Right renal cortex interstitium (tissue), 3 donors: ENCODE results near the gene CPLX4. TPM values are rescaled to one million over a fixed set of nuclear protein-coding genes. Genes with fewer than 3 reads are reported as not detected.

Source experiments
- DNase-seq, 3 donors: peaks; one replicate each; pipeline ENCODE4 v3.0.0-alpha.2; 2013; ENCODE audit warnings: low read depth in 3 of 3, low spot score in 2 of 3
- polyA plus RNA-seq, 3 donors: library from polyadenylated mRNA; unstranded; fragments of 120-200 nt; gene quantifications; one replicate each; pipeline ENCODE4 v1.2.1, GENCODE V29; 2013; ENCODE audit not compliant: insufficient read length in 3 of 3

The CPLX4 gene
- polyA plus RNA-seq, 3 donors, result 0.11 to 0.22 (median 0.18) TPM

- DNase-seq, result peak; percentile 31 to 50 (median 49)
Measured at GRCh38 chr18:59308248-59308937, 10.1 kb downstream of the CPLX4 start.

DNA sequence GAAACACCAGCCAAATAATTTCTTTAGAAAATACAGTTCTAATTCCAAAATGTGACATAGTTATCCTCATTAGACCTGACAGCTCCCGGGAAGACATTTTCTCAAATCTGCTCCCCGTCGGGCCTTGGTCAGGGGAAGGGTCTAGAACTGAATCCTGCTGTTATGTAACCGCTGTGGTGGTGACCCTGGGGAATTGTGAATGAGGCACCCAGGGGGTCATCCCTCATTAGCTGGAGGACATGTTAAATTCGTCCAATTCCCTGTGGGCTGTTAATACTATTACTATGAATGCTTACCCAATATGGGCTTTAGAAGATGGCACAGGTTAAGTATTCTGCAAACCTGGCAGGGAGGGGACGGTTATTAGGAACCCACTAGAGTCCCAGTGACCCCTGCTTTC, 11.8 kb downstream of the CPLX4 start:
- no peak for DNase-seq

- DNase-seq, result no peak
Measured at GRCh38 chr18:59305295-59305694, 13.2 kb downstream of the CPLX4 start.

DNA sequence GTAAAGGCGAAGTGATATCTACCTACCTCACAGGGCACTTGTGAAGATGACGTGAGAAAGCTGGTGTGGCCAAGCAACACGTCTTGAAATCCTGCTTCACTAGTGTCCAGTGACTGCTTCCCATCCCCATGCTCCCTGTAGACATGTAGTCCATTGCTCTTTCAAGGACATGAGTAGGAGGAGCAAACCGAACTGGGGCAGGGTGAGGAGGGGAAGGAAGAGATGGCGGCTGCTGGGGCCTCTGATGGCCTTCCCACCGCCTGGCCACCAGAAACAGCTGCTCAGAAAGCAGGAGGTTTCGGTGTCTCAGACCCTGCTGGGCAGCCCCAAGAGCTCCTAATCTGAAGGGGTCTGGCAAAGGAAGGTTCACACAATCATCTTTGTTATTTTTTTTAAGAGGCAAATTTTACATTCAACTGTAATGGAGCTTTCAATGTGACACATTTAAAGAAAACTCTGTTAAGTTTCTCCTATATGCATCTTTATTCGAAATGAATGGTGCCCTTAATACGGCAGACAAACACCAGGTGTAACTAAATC, 14.7 kb downstream of the CPLX4 start:
- no peak for DNase-seq

DNA sequence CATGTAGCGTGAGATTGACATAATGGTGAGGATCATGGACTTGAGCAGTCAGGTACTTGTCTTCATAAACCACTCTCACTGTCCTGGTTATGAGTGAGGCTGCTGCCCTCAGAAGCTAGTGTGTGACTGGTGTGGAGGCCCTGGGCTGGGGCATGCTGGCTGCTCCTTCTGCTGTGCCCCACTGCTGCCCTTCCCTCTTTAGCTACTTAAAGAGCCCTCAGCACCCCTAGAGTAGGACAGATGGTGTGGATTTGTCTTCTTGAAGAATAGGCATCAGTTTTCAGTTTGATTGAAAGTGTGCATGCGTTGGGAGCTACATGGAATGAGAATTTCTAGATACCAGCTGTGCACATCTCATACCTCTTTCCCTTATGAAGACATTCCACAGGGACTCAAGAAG, 15.4 kb downstream of the CPLX4 start:
- no peak for DNase-seq

- no peak for DNase-seq
Measured at GRCh38 chr18:59301929-59302328, 16.5 kb downstream of the CPLX4 start.

DNA sequence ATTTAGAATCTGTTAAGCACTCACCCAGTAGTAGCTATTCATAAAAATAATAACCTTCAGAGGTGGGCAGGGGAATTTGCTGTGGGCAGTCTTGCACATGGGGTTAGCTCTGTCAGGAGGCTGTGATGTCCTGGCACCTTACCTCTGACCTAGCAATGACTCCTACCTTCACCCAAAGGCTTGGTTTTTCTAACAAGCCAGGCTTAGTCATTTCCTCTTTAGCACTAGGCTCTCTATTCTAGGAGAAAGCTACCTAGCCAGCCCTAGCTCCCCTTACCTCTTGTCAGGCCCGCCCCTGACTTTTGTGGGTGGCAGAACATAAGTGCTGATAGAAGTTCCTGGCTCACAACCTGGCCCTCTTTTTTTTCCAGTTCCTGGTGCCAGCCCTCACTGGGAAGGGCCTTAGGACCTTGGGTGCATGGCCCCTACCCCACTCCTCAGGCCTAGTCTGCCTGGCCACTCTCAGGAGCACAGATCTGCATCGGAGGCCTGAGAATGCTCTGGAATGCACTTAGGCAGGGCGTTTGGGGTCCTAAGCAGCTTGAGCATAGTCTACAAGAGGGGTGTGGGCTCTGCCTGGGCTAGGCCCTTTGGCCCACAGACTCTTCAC, 17.7 kb downstream of the CPLX4 start:
- no peak for DNase-seq

GRCh38 chr18:59298871-59299270, 19.6 kb downstream of the CPLX4 start:
- no peak for DNase-seq

GRCh38 chr18:59293317-59293716, 25.1 kb downstream of the CPLX4 start:
- no peak for DNase-seq

DNA sequence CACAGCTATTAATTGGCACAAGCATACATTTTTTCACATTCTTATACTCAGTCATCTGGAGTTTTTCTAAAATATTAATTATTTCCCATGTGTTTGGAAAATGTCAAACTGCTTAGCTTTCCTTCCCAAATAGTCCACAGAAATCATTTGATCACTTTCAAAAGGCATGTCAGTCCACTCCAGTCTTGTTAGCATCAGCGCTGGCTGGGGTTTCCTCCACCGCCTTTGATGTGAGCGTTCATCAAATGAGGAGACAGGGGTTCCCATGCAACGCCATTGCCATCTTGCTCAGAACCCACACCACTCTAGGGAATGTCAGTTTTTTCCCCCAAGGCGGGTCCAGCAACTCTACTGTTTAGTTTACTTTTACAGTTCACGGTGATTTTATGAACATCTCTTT, 32.1 kb downstream of the CPLX4 start:
- DNase-seq, result no peak

- DNase-seq, result no peak
Measured at GRCh38 chr18:59282341-59282740, 36.1 kb downstream of the CPLX4 start.

- DNase-seq, result no peak
Measured at GRCh38 chr18:59279722-59280121, 38.7 kb downstream of the CPLX4 start.

DNA sequence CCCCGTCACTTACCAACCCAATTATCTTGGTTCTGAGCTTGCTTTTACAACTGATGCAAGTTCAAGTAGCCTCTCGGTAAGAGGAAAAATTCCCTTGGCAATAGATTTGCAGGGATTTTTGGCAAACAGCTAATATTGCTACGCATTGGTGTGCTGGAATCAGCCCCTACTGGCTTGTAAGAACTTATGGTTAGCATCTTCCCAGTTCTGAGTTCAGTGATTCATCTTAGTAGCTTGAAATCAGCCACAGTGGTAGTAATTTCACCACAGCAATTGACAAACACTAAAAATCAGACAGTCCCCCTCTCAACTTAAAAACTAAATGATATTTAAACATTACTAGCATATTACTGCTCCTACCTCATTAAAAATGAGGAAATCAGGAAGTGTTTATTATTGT, 39.3 kb downstream of the CPLX4 start:
- DNase-seq, result no peak

DNA sequence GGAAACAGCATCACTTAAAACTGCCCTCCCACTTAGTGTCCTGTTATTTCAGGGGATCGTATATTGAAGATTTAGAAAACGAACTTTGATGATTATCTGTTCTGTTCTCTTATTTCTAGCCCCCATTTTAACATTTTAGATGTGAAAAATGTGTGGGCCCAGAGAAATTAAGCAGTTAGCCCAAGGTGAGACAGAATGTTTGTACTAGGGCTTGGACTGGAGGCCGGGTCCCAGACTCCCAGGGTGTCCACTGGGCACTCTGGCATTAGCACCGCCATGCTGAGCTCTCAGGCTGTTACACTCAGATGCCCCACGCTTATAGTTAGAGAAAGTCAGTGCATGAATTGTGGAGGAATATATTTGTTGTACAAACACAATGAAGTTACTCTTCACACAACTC, 39.7 kb downstream of the CPLX4 start:
- no peak for DNase-seq

GRCh38 chr18:59276047-59276446, 42.4 kb downstream of the CPLX4 start:
- no peak for DNase-seq

GRCh38 chr18:59275406-59275949, 43.0 kb downstream of the CPLX4 start:
- DNase-seq, result no peak

DNA sequence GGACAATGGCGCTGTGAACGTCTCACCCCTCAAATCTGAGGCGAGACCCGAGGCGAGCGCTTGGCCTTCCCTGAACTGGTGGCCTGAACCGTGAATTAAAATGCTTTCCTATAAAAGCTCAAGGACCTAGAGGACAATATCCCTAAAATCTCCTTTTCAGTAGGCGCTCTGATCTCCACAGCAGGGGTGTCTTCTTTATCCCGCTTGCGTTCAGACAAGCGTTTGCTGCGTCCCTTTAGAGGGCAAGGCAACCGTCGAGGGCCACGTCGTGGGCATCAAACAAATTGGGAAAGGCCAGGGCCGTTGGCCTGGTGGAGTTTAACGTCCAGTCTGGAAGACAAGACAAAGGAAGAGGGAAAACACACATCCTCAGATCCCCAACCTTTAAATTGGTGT, 43.9 kb downstream of the CPLX4 start:
- DNase-seq, result no peak

DNA sequence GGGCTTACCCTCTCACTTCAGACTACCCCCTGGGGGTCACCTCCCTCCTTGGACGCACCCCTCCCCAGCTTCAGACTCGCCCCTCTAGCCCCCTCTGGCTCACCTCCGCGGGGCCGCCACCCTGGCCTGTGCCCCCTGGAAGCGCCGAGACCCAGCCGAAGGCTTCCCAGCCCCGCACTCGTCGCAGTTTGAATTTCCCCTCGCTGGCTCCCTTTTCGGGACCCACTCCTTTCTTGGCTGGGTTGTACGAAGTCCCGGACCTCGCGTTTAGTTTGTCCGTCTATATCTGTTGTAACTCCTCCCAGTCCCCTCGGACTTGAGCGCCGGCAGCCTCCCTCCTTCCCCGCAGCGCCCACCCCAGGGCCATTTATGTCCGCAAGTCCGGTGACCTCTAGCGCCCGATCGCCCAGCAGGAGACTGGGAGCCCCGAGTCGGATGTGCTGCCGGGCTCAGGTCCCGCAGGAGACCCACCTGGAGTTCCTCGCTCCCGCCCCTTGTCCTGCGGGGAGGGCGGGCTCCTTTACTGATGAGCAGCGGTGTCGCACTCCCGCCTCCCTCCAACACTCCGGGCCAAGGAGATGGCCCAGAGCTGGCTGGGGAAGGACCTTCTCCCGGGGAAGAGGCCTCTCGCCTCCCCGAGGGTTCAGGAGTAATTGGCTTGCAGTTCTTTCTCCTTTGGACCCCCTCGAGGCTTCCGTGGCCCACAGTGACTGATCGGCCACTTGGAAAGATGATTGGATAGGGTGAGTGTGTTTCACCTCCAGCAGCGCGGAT, 44.5 kb downstream of the CPLX4 start:
- no peak for DNase-seq

GRCh38 chr18:59272891-59273758, 45.3 kb downstream of the CPLX4 start, which contains the start of gene RAX:
TSS of gene RAX (minus strand) at chr18:59273454. CDS start at chr18:59273206, 248 bp downstream.
- no peak for DNase-seq

DNA sequence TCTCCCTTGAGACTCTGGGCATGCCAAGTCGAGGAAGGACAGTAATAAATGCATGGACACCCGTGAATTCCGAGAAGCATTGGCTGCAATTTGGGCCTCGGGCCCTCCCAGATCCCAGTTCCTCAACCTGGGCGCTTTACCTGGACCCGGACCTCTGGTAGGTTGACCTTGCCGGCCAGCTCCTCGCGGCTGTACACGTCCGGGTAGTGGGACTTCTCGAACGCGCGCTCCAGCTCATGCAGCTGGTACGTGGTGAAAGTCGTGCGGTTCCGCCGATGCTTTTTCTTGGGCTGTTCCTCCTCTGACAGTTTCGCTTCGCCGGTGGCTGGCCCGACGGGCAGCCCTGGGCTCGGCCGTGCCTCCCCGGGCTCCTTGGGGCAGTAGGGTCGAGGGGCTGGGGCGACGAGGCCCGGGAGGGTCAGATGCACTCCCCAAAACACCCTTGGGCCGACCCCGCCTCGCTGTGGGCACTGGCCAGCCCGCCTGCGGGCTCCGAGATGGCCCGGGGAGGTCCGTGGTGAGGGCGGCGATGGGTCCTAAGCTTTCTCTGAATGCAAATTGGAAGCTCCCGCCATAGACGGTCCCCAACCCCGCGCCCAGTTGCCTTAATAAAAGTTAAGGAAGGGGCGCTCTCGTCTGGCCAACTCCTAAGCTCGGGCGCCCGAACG, 46.1 kb downstream of the CPLX4 start:
- no peak for DNase-seq
